GM12891 (cell line): ENCODE measurements around the gene AP3M1.

ENCODE experiments used
- DNase-seq: peaks from one replicate; pipeline ENCODE4 v3.0.0; 2011; ENCODE audit warnings: low spot score; ENCODE audit not compliant: insufficient read length
- FAIRE-seq: peaks from 2 replicates; lab custom pipeline; 2011; peaks lifted over from hg19 to GRCh38; lab: Jason Lieb, UNC
- POU2F2 ChIP-seq: IDR thresholded peaks from 2 replicates; pipeline ENCODE4 v1.6.1; 2011; ENCODE audit warnings: low read depth, mild to moderate bottlenecking, control low read depth, low read length, moderate library complexity

Gene AP3M1

DNA sequence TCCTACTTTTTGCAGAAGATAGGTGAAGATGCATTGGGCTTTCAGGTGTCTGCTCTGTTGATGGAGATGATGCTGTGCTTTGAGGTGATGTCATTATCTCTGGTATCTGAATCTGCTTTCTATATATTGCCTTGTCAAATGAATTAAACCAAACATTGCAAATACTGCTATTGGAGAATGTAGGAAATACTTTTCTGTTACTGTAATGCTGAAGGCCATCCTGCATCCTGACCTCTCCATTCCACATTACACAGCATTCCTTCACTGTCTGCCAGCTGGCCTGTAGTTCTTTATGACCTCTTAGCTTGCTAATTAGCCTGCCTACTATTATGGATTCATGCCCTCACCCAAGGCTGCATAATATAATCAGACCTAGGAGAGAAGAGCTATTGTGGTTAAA is 79.5 kb downstream of the AP3M1 start:
- TF ChIP-seq POU2F2: no peak
- DNase-seq: no peak
- FAIRE-seq: no peak
